ENCODE measurements around the gene RSPRY1.
"Not testable (repeated sequence)": the region's sequence is repeated elsewhere in the genome, so short reads cannot be mapped to it uniquely, and the experiment has no call there.

The RSPRY1 gene

DNA sequence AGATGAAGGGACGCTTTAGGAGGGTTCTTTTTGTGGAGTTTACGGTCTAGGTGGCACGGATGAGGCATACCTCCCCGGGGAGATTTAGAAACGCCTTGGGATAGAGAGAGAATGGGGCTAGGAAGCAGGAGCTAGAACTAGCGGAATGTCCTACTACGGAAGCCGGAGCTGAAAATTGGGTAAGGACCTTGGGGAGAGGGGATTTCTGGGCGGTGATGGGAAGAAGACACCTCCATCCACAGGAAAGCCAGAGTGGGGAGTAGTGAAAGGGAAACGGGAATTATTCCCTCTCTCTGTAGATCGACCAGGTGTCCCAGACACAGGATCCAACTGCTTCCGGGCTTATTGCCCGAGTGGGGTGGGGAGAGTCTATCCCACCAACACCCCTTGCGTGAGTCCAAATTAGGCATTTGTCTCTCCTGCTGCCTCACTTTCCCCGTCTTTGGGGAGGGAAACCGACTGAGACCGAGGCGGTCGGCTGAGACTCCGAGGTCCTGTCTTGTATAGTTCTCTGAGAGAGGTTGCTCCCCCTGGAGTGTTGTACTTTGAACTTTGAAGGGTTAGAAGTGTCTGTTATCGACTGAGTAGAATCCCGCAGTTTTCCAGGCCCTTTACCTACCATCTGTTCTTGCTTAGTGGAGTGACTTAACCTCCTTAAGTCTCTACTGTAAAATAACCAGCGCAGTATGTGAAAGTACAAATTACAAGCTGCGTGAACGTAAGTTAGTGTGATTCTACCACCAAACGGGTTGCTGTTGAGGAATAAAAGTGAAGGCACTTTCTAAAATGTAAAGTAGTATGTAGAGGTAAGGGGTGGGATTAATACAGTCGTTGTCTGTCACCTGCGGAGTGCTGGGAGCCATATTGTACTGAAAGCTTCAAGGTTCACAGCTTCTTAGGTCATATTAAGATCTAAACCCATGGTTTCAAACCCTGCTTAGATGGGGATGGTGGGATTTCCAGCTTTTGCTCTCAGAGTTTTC, 1.0 kb downstream of the RSPRY1 start:
- no peak for DNase-seq (ENCODE audit: low read depth, low spot score)

DNA sequence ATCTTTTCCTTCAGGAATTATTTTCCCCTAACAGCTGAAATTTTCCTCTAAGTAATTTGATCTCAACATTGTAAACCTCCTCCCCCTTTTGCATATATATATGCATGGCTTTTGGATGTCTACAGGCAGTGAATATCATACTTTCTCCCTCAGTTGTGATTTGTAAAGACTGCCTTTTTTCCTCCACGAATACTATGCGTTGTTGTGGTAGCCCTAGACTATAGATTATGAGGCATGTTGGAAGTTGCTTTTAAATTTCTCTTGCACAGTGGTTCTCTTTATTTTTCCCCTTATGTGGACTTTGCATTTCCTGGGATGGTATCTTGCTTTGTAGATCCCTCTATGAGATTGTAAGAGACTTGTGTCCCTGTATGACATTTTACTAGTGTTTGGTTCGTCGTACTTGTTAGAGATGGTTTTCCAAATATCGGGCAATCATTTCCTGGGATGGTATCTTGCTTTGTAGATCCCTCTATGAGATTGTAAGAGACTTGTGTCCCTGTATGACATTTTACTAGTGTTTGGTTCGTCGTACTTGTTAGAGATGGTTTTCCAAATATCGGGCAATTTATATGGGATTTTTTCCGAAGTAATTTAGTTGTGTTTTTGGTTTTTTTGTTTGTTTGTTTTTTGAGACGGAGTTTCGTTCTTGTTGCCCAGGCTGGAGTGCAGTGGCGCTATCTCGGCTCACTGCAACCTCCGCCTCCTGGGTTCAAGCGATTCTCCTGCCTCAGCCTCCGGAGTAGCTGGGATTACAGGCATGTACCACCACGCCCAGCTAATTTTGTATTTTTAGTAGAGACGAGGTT, 2.0 kb downstream of the RSPRY1 start:
- not testable (repeated sequence) for DNase-seq (ENCODE audit: low read depth, low spot score)

DNA sequence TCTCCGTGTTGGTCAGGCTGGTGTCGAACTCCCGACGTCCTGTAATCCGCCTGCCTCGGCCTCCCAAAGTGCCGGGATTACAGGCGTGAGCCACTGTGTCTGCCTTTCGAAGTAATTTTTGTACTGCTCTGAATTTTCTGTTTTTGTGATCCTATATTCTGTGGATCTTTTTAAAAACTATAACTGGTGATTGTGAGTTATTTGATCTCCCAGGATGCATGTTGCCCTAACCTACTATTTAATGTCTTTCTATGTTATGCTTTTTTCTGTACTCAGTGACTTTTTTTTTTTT, 2.5 kb downstream of the RSPRY1 start:
- DNase-seq (ENCODE audit: low read depth, low spot score), result no peak

DNA sequence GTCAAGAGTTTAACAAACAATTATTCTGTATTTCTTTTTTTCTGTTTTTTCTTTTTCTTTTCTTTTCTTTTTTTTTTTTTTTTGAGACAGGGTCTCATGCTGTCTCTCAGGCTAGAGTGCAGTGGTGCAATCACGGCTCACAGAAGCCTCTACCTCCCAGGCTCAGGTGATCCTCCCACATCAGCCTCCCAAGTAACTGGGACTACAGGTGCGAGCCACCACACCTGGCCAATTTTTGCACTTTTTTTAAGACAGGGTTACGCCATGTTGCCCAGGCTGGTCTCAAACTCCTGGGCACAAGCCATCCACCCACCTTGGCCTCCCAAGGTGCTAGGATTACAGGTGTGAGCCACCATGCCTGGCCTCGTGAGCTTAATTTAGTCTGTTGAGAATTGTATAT, 3.4 kb downstream of the RSPRY1 start:
- not testable (repeated sequence) for DNase-seq (ENCODE audit: low read depth, low spot score)

DNA sequence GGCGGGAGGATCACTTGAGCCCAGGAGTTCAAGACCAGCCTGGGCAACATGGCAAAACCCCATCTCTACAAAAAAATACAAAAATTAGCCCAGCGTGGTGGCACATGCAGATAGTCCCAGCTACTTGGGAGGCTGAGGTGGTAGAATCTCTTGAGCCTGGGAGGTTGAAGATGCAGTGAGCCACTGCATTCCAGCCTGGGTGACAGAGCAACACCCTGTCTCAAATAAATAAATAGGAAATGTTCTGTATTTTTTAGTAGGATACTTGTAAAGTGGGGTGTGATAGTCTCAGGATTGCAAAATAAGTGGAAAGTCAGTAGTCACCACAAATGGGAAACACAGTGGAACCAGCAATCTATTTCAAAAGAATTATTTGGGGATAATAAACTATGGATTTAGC, 4.0 kb downstream of the RSPRY1 start:
- no peak for DNase-seq (ENCODE audit: low read depth, low spot score)

DNA sequence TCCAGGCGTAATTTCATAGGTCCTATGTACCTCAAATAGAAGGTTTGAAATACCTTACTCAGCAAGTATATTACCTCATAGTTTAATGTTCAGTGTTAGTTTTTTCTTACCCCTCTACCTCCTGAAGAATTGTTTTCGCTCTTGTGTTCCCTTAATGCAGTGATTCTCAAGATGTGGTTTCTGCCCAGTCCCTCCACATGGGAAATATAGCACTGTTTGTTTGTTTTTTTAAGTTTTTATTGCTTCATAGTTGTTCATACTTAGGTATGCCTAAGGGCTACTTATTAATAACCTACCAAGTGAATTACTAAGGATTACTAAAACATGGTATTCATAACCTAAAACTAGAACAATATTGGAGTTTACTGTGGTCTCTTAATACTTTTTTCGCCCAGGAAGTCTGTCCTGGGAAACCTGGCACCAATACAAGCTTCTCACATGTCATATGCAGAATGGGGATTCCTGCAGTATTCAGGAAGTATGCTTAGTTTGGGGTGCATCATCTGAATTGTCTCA, 5.0 kb downstream of the RSPRY1 start:
- DNase-seq (ENCODE audit: low read depth, low spot score), result no peak

DNA sequence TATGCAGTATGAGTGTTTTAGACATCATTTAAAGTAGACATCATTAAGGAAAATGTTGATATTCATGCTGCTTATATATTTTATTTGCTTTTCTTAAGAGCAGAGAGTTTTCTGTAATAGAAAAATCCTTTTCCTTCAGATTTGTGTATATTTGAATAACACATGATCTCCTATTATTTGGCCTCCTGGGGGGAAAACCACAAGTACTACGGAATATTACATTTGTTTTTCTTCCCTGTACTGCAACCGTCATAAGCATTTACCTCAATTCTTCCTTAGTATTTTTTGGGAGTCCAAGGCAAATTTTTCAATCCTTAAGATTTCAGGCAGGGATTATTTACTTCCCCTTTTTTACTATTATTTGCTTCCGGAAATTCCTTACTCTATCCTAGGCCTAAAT, 6.0 kb downstream of the RSPRY1 start:
- no peak for DNase-seq (ENCODE audit: low read depth, low spot score)

DNA sequence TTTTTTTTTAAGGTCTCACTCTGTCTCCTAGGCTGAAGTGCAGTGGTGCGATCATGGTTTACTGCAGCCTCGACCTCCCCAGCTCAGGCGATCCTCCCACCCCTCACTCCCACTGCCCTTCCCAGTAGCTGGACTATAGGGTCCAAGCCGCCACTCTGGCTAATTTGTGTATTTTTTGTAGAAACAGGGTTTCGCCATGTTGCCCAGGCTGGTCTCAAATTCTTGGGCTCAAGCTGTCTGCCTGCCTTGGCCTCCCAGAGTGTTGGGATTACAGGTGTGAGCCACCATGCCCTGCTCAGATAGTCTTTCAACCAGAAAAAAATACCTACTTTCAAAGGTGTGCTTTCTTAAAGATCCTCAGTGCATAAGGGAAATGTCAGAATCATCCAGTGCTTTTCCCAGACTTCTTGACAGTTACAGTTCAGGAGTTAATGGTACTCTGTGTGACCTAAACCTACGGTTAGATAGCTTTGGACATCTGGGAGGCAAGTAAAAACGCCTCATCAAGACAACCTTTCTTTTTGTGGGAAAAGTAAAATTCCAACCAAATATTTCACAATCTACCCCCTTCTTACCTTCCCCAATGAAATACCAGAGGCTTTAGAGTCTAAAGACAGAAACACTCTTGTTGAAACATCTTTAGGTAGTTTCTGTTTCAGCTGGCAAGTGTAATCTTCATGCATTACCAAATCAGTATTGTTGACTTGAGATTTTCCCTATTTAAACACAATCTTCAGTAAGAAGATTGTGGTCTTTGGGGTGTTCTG, 6.8 kb downstream of the RSPRY1 start:
- no peak for DNase-seq (ENCODE audit: low read depth, low spot score)

DNA sequence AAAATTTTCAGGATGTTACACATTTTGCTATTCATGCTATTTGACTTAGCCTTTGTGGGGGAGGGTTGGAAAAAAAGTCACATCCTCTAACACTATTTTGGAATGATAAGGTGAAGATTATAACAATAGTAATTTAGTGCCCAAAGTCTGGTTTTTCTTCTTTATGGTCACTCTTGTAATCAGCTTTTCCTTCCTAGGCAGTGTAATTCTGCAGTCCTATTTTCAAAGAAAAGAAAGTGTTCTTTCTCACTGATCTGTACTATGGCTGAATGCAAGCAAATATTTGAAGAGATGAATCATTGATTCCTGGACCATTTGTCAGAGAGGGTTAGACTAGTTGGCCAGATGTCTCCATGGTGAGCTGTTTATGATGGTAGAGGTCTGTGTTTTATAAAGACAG, 8.4 kb downstream of the RSPRY1 start:
- peak; percentile 53 for DNase-seq (ENCODE audit: low read depth, low spot score)

DNA sequence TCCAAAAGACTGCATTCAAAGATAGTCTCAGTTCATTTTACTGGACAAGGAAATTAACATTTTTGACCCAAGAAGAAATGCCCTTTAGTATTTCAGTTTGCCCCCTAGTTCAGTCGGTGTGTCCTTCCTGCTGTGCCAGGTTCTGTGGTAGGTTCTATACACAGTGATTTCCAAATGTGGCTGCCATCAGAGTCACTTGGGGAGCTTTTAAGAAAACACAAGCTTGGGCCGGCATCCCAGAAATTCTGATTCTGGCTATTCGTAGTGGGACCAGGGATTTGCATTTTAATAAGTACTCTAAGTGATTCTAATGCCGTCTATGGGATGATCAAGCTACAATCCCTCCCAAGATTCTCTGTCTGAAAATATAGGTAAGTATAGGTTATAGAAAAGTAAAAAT, 10.2 kb downstream of the RSPRY1 start:
- DNase-seq (ENCODE audit: low read depth, low spot score), result no peak

DNA sequence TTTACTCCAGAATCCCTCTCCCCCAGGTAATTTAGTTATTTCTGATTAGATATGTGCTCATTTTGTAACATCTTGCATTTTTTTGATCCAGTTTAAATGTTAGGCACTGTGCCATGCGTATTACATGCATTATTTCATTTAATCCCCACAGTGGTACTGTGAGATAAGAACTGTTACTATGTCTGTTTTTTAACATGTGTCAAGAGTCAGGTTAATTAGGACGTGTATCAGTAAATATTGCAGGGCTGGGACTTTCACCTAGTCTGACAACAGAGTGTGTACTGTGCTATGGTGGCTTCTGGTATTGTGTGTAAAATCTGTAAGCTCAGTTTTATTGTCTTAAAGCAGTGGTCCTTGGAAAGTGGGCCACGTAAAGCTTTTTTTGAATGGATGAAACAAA, 10.6 kb downstream of the RSPRY1 start:
- DNase-seq (ENCODE audit: low read depth, low spot score), result no peak

DNA sequence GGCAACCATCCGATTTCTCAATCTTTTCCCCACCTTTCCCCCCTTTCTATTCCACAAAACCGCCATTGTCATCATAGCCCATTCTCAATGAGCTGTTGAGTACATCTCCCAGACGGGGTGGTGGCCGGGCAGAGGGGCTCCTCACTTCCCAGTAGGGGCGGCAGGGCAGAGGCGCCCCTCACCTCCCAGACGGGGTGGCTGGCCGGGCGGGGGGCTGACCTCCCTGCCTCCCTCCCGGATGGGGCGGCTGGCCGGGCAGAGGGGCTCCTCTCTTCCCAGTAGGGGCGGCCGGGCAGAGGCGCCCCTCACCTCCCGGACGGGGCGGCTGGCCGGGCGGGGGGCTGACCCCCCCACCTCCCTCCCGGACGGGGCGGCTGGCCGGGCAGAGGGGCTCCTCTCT, 14.2 kb downstream of the RSPRY1 start:
- not testable (repeated sequence) for DNase-seq (ENCODE audit: low read depth, low spot score)

DNA sequence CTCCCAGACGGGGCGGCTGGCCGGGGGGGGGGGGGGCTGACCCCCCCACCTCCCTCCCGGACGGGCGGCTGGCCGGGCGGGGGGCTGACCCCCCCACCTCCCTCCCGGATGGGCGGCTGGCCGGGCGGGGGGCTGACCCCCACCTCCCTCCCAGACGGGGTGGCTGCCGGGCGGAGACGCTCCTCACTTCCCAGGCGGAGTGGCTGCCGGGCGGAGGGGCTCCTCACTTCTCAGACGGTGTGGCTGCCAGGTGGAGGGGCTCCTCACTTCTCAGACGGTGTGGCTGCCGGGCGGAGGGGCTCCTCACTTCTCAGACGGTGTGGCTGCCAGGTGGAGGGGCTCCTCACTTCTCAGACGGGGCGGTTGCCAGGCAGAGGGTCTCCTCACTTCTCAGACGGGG, 14.8 kb downstream of the RSPRY1 start:
- DNase-seq (ENCODE audit: low read depth, low spot score), result not testable (repeated sequence)

DNA sequence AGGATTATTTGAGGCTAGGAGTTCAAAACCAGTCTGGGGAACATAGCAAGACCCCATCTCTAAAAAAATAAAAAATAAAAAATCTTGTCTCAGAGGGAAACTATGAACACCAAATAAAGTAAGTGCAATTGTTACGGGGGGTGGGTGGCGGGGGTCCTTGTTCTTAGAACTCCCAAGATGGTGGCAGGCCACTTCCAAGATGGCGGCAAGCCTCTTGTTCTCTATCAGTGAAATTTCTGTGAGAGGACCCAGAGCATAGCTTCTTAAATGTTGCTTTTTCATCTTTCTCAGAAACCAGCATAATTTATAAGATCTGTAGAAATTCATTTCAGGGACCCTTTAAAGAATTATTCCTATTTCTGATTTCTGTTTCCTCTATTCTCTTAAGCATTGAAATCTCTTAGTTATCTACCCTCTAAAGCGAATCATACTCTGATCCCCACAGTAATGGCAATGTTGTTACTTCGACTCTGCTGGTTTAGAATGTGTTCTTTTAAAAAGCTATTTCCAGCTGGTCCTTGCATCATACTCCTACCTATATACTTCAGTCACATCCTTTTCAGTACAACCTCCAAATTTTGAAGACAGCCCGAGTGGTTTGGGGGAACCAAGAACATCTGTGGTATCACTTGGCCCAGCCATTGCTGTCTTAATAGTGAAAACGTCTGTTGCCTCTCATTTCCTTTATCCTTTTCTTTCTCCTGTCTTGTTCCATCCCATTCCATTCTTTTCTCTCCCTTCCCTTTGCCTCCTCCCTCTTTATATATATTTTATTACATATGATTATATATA, 16.2 kb downstream of the RSPRY1 start:
- DNase-seq (ENCODE audit: low read depth, low spot score), result no peak

DNA sequence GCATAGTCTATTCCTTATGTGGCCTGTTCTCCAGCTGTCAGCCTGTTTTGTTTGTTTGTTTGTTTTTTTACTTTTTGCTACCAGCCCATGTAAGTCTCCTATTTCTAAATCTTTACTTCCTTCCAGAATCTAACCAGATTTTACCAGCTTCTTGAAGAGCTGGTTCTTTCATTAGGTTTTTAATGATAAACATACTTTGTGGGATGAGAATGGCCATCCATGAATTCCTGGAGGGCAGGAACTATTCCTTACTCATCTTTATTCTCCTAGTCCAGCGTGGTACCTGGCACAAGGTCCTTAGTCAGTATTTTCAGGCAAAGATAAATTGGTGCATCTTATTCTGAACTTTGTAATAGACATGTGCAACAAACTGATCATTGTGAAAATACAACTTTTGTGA, 17.3 kb downstream of the RSPRY1 start:
- DNase-seq (ENCODE audit: low read depth, low spot score), result no peak

DNA sequence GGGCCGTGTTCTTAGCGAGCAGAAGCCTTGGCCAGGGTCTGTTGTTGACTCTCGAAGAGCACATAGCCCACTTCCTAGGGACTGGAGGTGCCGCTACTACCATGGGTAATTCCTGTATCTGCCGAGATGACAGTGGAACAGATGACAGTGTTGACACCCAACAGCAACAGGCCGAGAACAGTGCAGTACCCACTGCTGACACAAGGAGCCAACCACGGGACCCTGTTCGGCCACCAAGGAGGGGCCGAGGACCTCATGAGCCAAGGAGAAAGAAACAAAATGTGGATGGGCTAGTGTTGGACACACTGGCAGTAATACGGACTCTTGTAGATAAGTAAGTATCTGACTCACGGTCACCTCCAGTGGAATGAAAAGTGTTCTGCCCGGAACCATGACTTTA, 18.5 kb downstream of the RSPRY1 start:
- DNase-seq (ENCODE audit: low read depth, low spot score), result no peak

DNA sequence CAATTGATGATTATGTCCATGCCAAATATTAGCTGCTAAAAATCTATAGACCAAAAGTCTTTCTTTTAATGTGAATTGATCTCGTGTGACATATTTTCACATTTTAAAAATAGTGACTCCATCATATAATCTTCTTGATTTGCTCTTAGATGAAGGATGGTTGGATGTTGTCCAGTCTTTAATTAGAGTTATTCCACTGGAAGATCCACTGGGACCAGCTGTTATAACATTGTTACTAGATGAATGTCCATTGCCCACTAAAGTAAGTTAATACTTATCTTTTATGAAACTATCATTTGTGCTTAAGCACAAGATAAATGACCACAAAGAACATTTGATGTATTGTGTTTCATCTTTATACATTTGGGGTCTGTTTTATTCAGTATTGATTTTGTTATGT, 22.8 kb downstream of the RSPRY1 start:
- no peak for DNase-seq (ENCODE audit: low read depth, low spot score)

DNA sequence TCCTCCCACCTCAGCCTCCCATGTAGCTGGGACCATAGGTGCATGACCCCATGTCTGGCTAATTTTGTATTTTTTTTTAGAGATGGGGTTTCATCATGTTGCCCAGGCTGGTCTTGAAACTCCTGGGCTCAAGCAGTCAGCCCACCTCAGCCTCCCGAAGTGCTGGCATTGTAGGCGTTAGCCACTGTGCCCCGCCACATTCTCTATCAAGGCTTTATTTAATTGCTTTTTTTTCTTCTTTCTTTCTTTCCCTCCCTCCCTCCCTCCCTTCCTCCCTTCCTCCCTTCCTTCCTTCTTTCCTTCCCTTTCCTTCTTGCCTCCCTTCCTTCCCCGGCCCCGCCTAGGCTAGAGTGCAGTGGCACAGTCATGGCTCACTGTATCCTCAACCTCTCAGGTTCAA, 23.7 kb downstream of the RSPRY1 start:
- no peak for DNase-seq (ENCODE audit: low read depth, low spot score)

DNA sequence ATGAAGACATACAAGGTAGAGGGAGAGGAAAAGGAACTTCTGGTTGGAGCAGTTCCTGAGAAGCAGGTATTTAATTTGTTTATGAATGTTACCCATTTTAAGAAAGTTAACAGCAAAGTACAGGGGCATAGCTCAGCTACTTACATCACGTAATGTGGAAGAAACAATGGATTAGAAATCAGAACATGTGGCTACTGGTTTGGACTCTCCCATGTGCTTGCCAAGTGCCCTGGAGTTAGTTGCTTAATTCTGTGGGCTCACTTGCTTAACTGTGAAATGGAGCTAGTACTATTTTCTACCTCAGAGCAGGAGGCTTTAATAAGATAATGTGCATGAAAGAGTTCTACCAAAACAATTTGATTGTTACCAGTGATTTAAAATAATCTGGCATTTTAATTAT, 27.3 kb downstream of the RSPRY1 start:
- no peak for DNase-seq (ENCODE audit: low read depth, low spot score)

DNA sequence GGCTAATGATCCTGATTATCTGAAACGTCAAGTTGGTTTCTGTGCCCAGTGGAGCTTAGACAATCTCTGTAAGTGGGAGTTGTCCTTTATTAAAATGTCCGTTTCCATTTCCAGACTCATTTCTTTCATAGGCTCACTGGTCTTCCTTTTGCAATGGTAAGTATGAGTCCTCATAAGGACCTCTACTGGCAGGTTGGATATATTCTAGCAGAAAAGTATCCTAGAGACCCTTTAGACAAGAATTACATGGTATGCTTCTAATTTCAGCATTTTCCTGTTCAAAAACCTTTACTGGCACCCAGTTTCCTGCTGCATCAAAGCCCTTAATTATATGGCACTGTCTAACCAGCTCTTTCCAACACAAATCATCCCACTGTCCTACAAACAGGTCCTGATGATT, 30.8 kb downstream of the RSPRY1 start:
- DNase-seq (ENCODE audit: low read depth, low spot score), result no peak

DNA sequence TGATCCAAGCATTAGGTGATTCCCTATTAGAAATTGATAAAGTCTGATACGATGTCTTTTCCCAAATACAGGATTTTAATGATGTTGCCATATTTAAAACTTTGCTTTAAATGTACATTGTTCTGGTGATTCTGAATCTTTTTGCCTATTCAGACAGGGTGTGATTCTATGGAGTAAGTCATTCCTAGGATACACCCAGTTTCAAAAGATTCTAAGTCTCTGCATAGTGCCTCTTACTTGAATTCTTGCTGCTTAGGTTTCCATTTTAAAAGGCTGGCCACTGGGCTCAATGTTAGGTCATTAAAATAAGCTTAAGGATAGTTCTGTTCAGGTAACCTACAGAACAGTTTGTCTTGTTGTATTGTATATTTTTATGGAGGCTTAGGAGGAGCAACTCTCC, 36.9 kb downstream of the RSPRY1 start:
- no peak for DNase-seq (ENCODE audit: low read depth, low spot score)
